B cell (primary cell): ENCODE data around the gene KRTAP5-10. TPM values are rescaled to one million over a fixed set of nuclear protein-coding genes. Genes with fewer than 3 reads are reported as not detected.

Experiments
- ATAC-seq: fragments of 200-7000 bp; cut with Tn5 transposase; one replicate; pipeline ENCODE4 v1.10.0; 2021; ENCODE audit warnings: low read depth, mild to moderate bottlenecking, moderate number of reproducible peaks, moderate library complexity
- CTCF ChIA-PET: fragments of 350-600 bp; sonication (Branson Sonifier 250); formaldehyde crosslinking; loops from one replicate; lab custom pipeline; 2021; ENCODE audit warnings: antibody characterized with exemption, inconsistent platforms; lab: Charles Lee
- POLR2A ChIA-PET: fragments of 350-600 bp; sonication (Branson Sonifier 250); formaldehyde crosslinking; loops from one replicate; lab custom pipeline; 2021; ENCODE audit warnings: antibody characterized with exemption; lab: Charles Lee
- DNase-seq: peaks from one replicate; pipeline ENCODE4 v3.0.0; 2013
- H2AFZ ChIP-seq: 2 replicates; pipeline ENCODE4 v1.6.1; 2012; ENCODE audit warnings: mild to moderate bottlenecking, low read depth, low read length; ENCODE audit not compliant: insufficient read depth, poor library complexity, severe bottlenecking
- H3K27ac ChIP-seq, 2 donors: 1 replicate in 1 of 2; 2 replicates in 1 of 2; pipeline ENCODE4 v1.5.1; 2012 to 2013; ENCODE audit warnings: low read length in 2 of 2, mild to moderate bottlenecking in 2 of 2, moderate library complexity in 1 of 2
- H3K27me3 ChIP-seq, 4 experiments: fragments of 200-600 bp in 1 of 4; sonication (generic) in 1 of 4; replicated peaks in 1 of 4; 1 replicate in 2 of 4; 2 replicates in 2 of 4; pipeline versions ENCODE4 v1.6.1 to v1.7.0; 2013 to 2016; ENCODE audit warnings: low read length in 3 of 4, mild to moderate bottlenecking in 2 of 4, mixed read lengths in 1 of 4, moderate library complexity in 1 of 4; ENCODE audit not compliant: insufficient read depth in 4 of 4, control insufficient read depth in 3 of 4; ENCODE audit errors: control extremely low read depth in 1 of 4
- H3K36me3 ChIP-seq, 2 experiments: replicated peaks in 1 of 2; 1 replicate in 1 of 2; 2 replicates in 1 of 2; pipeline versions ENCODE4 v1.6.1 to v1.7.1; 2013; ENCODE audit warnings: low read length in 1 of 2; ENCODE audit not compliant: insufficient read depth in 2 of 2, control insufficient read depth in 1 of 2; ENCODE audit errors: control extremely low read depth in 1 of 2, extremely low read depth in 1 of 2
- H3K4me1 ChIP-seq, 2 donors: fragments of 200-600 bp in 1 of 2; sonication (generic) in 1 of 2; 1 replicate in 1 of 2; 2 replicates in 1 of 2; pipeline versions ENCODE4 v1.5.1 to v1.6.1; 2013 to 2017; ENCODE audit warnings: low read length in 2 of 2; ENCODE audit not compliant: control insufficient read depth in 2 of 2, insufficient read depth in 2 of 2
- H3K4me2 ChIP-seq: replicated peaks from 2 replicates; pipeline ENCODE3; 2012; ENCODE audit warnings: mild to moderate bottlenecking, low read depth, low read length; ENCODE audit not compliant: poor library complexity, severe bottlenecking
- H3K4me3 ChIP-seq, 5 experiments: fragments of 200-600 bp in 1 of 5; sonication (generic) in 1 of 5; 1 replicate in 3 of 5; 2 replicates in 2 of 5; pipeline versions ENCODE4 v1.5.1 to v1.7.0; 2011 to 2016; ENCODE audit warnings: low read length in 4 of 5, mild to moderate bottlenecking in 4 of 5, low read depth in 2 of 5, control low read depth in 1 of 5, moderate library complexity in 1 of 5; ENCODE audit not compliant: insufficient read depth in 1 of 5; ENCODE audit errors: control extremely low read depth in 1 of 5, extremely low read depth in 1 of 5
- H3K79me2 ChIP-seq: fragments of 200-600 bp; sonication (generic); one replicate; pipeline ENCODE4 v1.6.0; 2016; ENCODE audit warnings: low read length; ENCODE audit not compliant: control insufficient read depth, insufficient read depth
- H3K9ac ChIP-seq: fragments of 200-600 bp; sonication (generic); 2 replicates; pipeline ENCODE4 v1.6.1; 2017; ENCODE audit warnings: mild to moderate bottlenecking, low read length, moderate library complexity
- H3K9me3 ChIP-seq, 3 donors: one replicate each; pipeline versions ENCODE4 v1.6.1 to v1.7.1; 2013; ENCODE audit warnings: low read length in 2 of 3; ENCODE audit not compliant: control insufficient read depth in 2 of 3, insufficient read depth in 1 of 3; ENCODE audit errors: control extremely low read depth in 1 of 3
- H4K20me1 ChIP-seq: 2 replicates; pipeline ENCODE4 v1.6.0; 2012; ENCODE audit warnings: mild to moderate bottlenecking, low read length; ENCODE audit not compliant: insufficient read depth, control insufficient read depth, poor library complexity, severe bottlenecking
- H3K27ac Mint-ChIP-seq: one replicate; pipeline ENCODE4 v1.8.0; 2021; ENCODE audit warnings: mixed read lengths
- H3K27me3 Mint-ChIP-seq: one replicate; pipeline ENCODE4 v1.8.0; 2021; ENCODE audit warnings: mixed read lengths
- H3K4me1 Mint-ChIP-seq: one replicate; pipeline ENCODE4 v1.8.0; 2021; ENCODE audit warnings: mixed read lengths
- H3K4me3 Mint-ChIP-seq: one replicate; pipeline ENCODE4 v1.8.0; 2021; ENCODE audit warnings: mixed read lengths
- H3K9me3 Mint-ChIP-seq: one replicate; pipeline ENCODE4 v1.8.0; 2022; ENCODE audit warnings: mixed read lengths; ENCODE audit not compliant: insufficient read depth
- EZH2 ChIP-seq: IDR thresholded peaks from 2 replicates; pipeline ENCODE4 v1.6.1; 2012; ENCODE audit warnings: borderline replicate concordance, low read depth, mild to moderate bottlenecking, moderate library complexity, low read length; ENCODE audit not compliant: insufficient read depth, poor library complexity, severe bottlenecking
- WGBS: methylation state at CpG from one replicate; pipeline ENCODE4 v1.1.5; 2013; ENCODE audit warnings: missing lambda C conversion rate; ENCODE audit not compliant: insufficient coverage; 5-methylcytosine and 5-hydroxymethylcytosine counted together
- intact Hi-C: fragments of 100-400 bp; cut with micrococcal nuclease; formaldehyde crosslinking; loops from one replicate; pipeline ENCODE4 v1.10.0; 2022
- polyA plus RNA-seq: library from polyadenylated mRNA; depleted of rRNA; stranded (reverse); fragments of >200 nt; gene quantifications from 2 replicates; pipeline ENCODE4 v1.2.3, GENCODE V29; 2012
- total RNA-seq, 2 donors: library from RNA; stranded (reverse); fragments of 120-200 nt in 1 of 2; gene quantifications; 1 replicate in 1 of 2; 2 replicates in 1 of 2; pipeline versions ENCODE4 v1.2.3 to v1.2.4, GENCODE V29; 2013 to 2022
- TF ChIP-seq, protein P1 (sequence below): fragments of 200-600 bp; IDR thresholded peaks from one replicate; pipeline ENCODE4 v1.8.0; 2022; ENCODE audit warnings: antibody characterized with exemption, mild to moderate bottlenecking

The KRTAP5-10 gene
- total and polyA plus RNA-seq, 2 donors (not counting 1 experiment from before 2014, with no cell fraction given): not detected

DNA sequence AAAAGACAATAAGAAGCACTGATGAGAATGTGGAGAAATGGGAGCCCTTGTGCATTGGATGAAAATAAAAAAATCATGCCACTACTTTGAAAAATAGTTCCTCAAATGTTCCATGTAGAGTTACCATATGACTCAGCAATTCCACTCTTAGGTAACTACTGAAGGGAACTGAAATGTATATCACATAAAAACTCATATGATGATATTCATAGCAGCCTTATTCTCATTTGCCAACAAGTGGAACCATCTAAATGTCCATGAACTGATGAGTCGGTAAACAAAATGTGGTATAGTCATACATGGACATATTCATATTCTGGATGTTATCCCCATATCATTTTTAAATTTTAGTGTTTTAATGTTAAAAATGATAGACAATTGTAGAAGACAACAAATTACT lies 13.7 kb upstream of the KRTAP5-10 start:
- no peaks in the 10 kb centered on the region for H3K79me2 ChIP-seq
- peaks cover 11% of the 10 kb centered on the region for H3K27me3 Mint-ChIP-seq
- no peak for ATAC-seq
- no peak for TF ChIP-seq EZH2
- TF ChIP-seq, protein P1, sequence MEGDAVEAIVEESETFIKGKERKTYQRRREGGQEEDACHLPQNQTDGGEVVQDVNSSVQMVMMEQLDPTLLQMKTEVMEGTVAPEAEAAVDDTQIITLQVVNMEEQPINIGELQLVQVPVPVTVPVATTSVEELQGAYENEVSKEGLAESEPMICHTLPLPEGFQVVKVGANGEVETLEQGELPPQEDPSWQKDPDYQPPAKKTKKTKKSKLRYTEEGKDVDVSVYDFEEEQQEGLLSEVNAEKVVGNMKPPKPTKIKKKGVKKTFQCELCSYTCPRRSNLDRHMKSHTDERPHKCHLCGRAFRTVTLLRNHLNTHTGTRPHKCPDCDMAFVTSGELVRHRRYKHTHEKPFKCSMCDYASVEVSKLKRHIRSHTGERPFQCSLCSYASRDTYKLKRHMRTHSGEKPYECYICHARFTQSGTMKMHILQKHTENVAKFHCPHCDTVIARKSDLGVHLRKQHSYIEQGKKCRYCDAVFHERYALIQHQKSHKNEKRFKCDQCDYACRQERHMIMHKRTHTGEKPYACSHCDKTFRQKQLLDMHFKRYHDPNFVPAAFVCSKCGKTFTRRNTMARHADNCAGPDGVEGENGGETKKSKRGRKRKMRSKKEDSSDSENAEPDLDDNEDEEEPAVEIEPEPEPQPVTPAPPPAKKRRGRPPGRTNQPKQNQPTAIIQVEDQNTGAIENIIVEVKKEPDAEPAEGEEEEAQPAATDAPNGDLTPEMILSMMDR: no peak
- peaks cover 0 to 7% (median 1%) of the 10 kb centered on the region in 4 experiments for H3K27me3 ChIP-seq
- peaks cover 0 to 3% (median 0%) of the 10 kb centered on the region in 3 donors for H3K9me3 ChIP-seq
- no peak for DNase-seq
- no peak overlapping the region for H2AFZ ChIP-seq
- H3K27ac ChIP-seq: no peak overlapping the region
- ChIA-PET CTCF (no interaction called here), POLR2A (no interaction called here)
- H3K4me2 ChIP-seq: no peak overlapping the region
- H4K20me1 ChIP-seq: no peaks in the 10 kb centered on the region
- H3K4me1 Mint-ChIP-seq: peaks cover 14% of the 10 kb centered on the region
- peaks cover 0 to 5% of the 10 kb centered on the region in 2 donors for H3K4me1 ChIP-seq
- H3K9ac ChIP-seq: no peak overlapping the region
- no peak overlapping the region for H3K27ac Mint-ChIP-seq
- H3K4me3 Mint-ChIP-seq: no peak overlapping the region
- H3K36me3 ChIP-seq: no peaks in the 10 kb centered on the region
- no peak overlapping the region for H3K4me3 ChIP-seq
- H3K9me3 Mint-ChIP-seq: no peaks in the 10 kb centered on the region
- intact Hi-C loops: no loop called here
- WGBS: no CpG with 5 or more reads among the region's 1 CpG

DNA sequence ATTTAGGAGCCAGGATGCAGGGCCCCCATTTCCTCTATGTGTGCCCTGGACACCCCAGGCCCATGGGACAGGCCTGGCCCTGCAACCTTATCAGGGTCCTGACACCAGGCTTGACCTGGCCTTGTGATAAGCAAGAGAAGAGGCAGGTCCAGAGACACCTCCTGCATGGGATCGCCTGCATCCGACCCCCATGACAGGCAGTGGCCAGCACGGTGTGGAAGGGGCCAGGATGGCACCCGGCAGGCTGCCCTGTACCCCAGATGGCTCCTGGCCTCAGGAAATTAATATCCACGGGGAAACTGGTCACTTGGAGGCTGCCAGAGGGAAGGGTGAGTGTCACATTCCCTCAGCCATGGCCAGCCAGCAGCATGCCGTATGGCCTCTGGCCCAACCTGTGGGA lies 10.4 kb upstream of the KRTAP5-10 start:
- TF ChIP-seq, protein P1: no peak
- TF ChIP-seq EZH2: no peak
- Mint-ChIP-seq H3K4me1 (peaks cover 12% of the 10 kb centered on the region), H3K27me3 (peaks cover 15% of the 10 kb centered on the region), H3K4me3 (no peak overlapping the region), H3K27ac (no peak overlapping the region), H3K9me3 (no peaks in the 10 kb centered on the region)
- H3K36me3 ChIP-seq: no peaks in the 10 kb centered on the region
- H3K27me3 ChIP-seq: peaks cover 0 to 9% (median 1%) of the 10 kb centered on the region in 4 experiments
- ChIA-PET POLR2A (no interaction called here), CTCF (no interaction called here)
- intact Hi-C loops: no loop called here
- no peaks in the 10 kb centered on the region for H4K20me1 ChIP-seq
- no peak overlapping the region for H3K27ac ChIP-seq
- H3K9ac ChIP-seq: no peak overlapping the region
- H3K79me2 ChIP-seq: no peaks in the 10 kb centered on the region
- H3K4me2 ChIP-seq: no peak overlapping the region
- H3K4me1 ChIP-seq: peaks cover 0 to 2% of the 10 kb centered on the region in 2 donors
- H3K4me3 ChIP-seq: no peak overlapping the region
- no peak for ATAC-seq
- H3K9me3 ChIP-seq: no peaks in the 10 kb centered on the region
- no peak overlapping the region for H2AFZ ChIP-seq
- DNase-seq: no peak
- WGBS: 96% methylated on average over 6 of the region's 6 CpGs
